SK-N-SH (cell line): ENCODE results near the gene CCDC91. TPM values are rescaled to one million over a fixed set of nuclear protein-coding genes. Genes with fewer than 3 reads are reported as not detected.

Experiments
- CTCF ChIA-PET: fragments of 300-600, 350-600 bp; formaldehyde crosslinking; extraction: SDS; loops from one replicate; lab custom pipeline; 2021; lab: Yijun Ruan, JAX
- POLR2A ChIA-PET: fragments of 350-600 bp; sonication (Branson Sonifier 250); formaldehyde crosslinking; extraction: SDS; loops from one replicate; lab custom pipeline; 2020; ENCODE audit warnings: antibody characterized with exemption, inconsistent platforms; lab: Yijun Ruan, JAX
- DNase-seq: peaks from one replicate; pipeline ENCODE4 v3.0.0; 2012
- H2AFZ ChIP-seq: fragments of 200-600 bp; sonication (generic); 2 replicates; pipeline ENCODE4 v1.8.1; 2016; ENCODE audit warnings: antibody characterized with exemption, mild to moderate bottlenecking, low read depth
- H3F3A ChIP-seq: fragments of 200-600 bp; sonication (generic); replicated peaks from 2 replicates; pipeline ENCODE3; 2016; ENCODE audit warnings: antibody characterized with exemption, mild to moderate bottlenecking; ENCODE audit not compliant: insufficient read depth
- H3K27ac ChIP-seq, 2 experiments: fragments of 200-500 bp in 1 of 2; fragments of 200-600 bp in 1 of 2; sonication (Bioruptor generic) in 1 of 2; sonication (generic), shearing (Covaris generic) in 1 of 2; 2 replicates each; pipeline versions ENCODE4 v1.5.1 to v1.6.1; 2014 to 2016; ENCODE audit warnings: low read depth in 2 of 2, inconsistent platforms in 1 of 2, low read length in 1 of 2, mild to moderate bottlenecking in 1 of 2, mixed read lengths in 1 of 2
- H3K27me3 ChIP-seq: fragments of 200-600 bp; sonication (generic), shearing (Covaris generic); 2 replicates; pipeline ENCODE4 v1.6.1; 2016; ENCODE audit warnings: mixed run types; ENCODE audit not compliant: insufficient read depth
- H3K36me3 ChIP-seq, 2 experiments: fragments of 200-500 bp in 1 of 2; fragments of 200-600 bp in 1 of 2; sonication (Bioruptor generic) in 1 of 2; sonication (generic) in 1 of 2; replicated peaks in 1 of 2; 2 replicates each; pipeline versions ENCODE3 to v1.5.1; 2014 to 2016; ENCODE audit warnings: low read length in 1 of 2, mild to moderate bottlenecking in 1 of 2; ENCODE audit not compliant: insufficient read depth in 2 of 2, control insufficient read depth in 1 of 2
- H3K4me1 ChIP-seq, 2 experiments: fragments of 200-500 bp in 1 of 2; fragments of 200-600 bp in 1 of 2; sonication (Bioruptor generic) in 1 of 2; sonication (generic), shearing (Covaris generic) in 1 of 2; 2 replicates each; pipeline versions ENCODE4 v1.5.1 to v1.6.1; 2014 to 2016; ENCODE audit warnings: low read depth in 1 of 2, low read length in 1 of 2, mixed run types in 1 of 2; ENCODE audit not compliant: insufficient read depth in 2 of 2, control insufficient read depth in 1 of 2
- H3K4me2 ChIP-seq: fragments of 200-600 bp; sonication (generic), shearing (Covaris generic); 2 replicates; pipeline ENCODE4 v1.6.1; 2017; ENCODE audit warnings: mixed run types
- H3K4me3 ChIP-seq, 2 experiments: fragments of 200-500 bp in 1 of 2; fragments of 200-600 bp in 1 of 2; sonication (Bioruptor generic) in 1 of 2; sonication (generic), shearing (Covaris generic) in 1 of 2; 2 replicates each; pipeline versions ENCODE4 v1.5.1 to v1.8.1; 2014 to 2016; ENCODE audit warnings: low read depth in 2 of 2, inconsistent platforms in 1 of 2, low read length in 1 of 2, mild to moderate bottlenecking in 1 of 2, mixed read lengths in 1 of 2, moderate library complexity in 1 of 2
- H3K79me2 ChIP-seq: fragments of 200-600 bp; sonication (generic); 2 replicates; pipeline ENCODE4 v1.8.1; 2017; ENCODE audit warnings: mild to moderate bottlenecking; ENCODE audit not compliant: insufficient read depth
- H3K9ac ChIP-seq: fragments of 200-600 bp; sonication (generic); 2 replicates; pipeline ENCODE4 v1.6.1; 2017; ENCODE audit warnings: mixed run types
- H3K9me2 ChIP-seq: fragments of 200-600 bp; sonication (generic); 2 replicates; pipeline ENCODE4 v1.6.1; 2017; ENCODE audit warnings: mixed run types
- H3K9me3 ChIP-seq: fragments of 200-600 bp; sonication (generic); 2 replicates; pipeline ENCODE4 v1.6.1; 2017; ENCODE audit warnings: mixed run types, mild to moderate bottlenecking, moderate library complexity
- H4K20me1 ChIP-seq: fragments of 200-600 bp; sonication (generic); 2 replicates; pipeline ENCODE4 v1.6.1; 2017; ENCODE audit warnings: mild to moderate bottlenecking, mixed run types; ENCODE audit not compliant: insufficient read depth
- EP300 ChIP-seq, 2 experiments: IDR thresholded peaks; 2 replicates each; pipeline versions ENCODE4 v1.4.0 to v1.6.1; 2012; ENCODE audit warnings: borderline replicate concordance in 1 of 2, low read depth in 1 of 2, low read length in 1 of 2
- EZH2phosphoT487 ChIP-seq: fragments of 200-600 bp; sonication (generic); IDR thresholded peaks from 2 replicates; pipeline ENCODE4 v1.6.1; 2017; ENCODE audit warnings: low read depth, mixed run types, mild to moderate bottlenecking, antibody characterized with exemption, moderate library complexity, borderline replicate concordance
- FOSL2 ChIP-seq: IDR thresholded peaks from 2 replicates; pipeline ENCODE4 v1.4.0; 2012; ENCODE audit warnings: low read depth, mild to moderate bottlenecking, moderate library complexity, borderline replicate concordance
- FOXJ3 ChIP-seq: sonication (generic); formaldehyde crosslinking; IDR thresholded peaks from 2 replicates; pipeline ENCODE4 v1.5.1; 2020; ENCODE audit warnings: mild to moderate bottlenecking, missing genetic modification reagents
- FOXM1 ChIP-seq: IDR thresholded peaks from 2 replicates; pipeline ENCODE4 v1.4.0; 2012; ENCODE audit warnings: low read depth, mild to moderate bottlenecking
- GATA2 ChIP-seq: sonication (generic); formaldehyde crosslinking; IDR thresholded peaks from 2 replicates; pipeline ENCODE4 v1.5.0; 2020; ENCODE audit warnings: mild to moderate bottlenecking, missing genetic modification reagents
- JUND ChIP-seq: IDR thresholded peaks from 2 replicates; pipeline ENCODE4 v1.4.0; 2012
- MEF2A ChIP-seq: IDR thresholded peaks from 2 replicates; pipeline ENCODE4 v1.4.0; 2012; ENCODE audit warnings: low read depth, borderline replicate concordance
- MXI1 ChIP-seq: IDR thresholded peaks from 2 replicates; pipeline ENCODE4 v1.6.1; 2012; ENCODE audit warnings: mild to moderate bottlenecking, low read depth, low read length, improper control_type of control experiment
- NFIC ChIP-seq: IDR thresholded peaks from 2 replicates; pipeline ENCODE4 v1.4.0; 2012; ENCODE audit warnings: borderline replicate concordance
- NRF1 ChIP-seq: IDR thresholded peaks from 2 replicates; pipeline ENCODE4 v1.6.1; 2012; ENCODE audit warnings: low read depth, mild to moderate bottlenecking, low read length
- PBX3 ChIP-seq: IDR thresholded peaks from 2 replicates; pipeline ENCODE4; 2012
- POLR2AphosphoS5 ChIP-seq: IDR thresholded peaks from 2 replicates; pipeline ENCODE4 v1.6.1; 2012; ENCODE audit warnings: low read depth, low read length
- RXRA ChIP-seq: IDR thresholded peaks from 2 replicates; pipeline ENCODE4 v1.4.0; 2012; ENCODE audit warnings: low read depth, mild to moderate bottlenecking, borderline replicate concordance
- TCF12 ChIP-seq: IDR thresholded peaks from 2 replicates; pipeline ENCODE4 v1.4.0; 2012
- USF2 ChIP-seq: fragments of 150-350 bp; IDR thresholded peaks from 2 replicates; pipeline ENCODE4 v1.6.1; 2017; ENCODE audit warnings: antibody characterized with exemption, low read length, low read depth, borderline replicate concordance
- WGBS: methylation state at CpG from one replicate; pipeline ENCODE4 v1.1.6; 2017; ENCODE audit warnings: low lambda C conversion rate; 5-methylcytosine and 5-hydroxymethylcytosine counted together
- polyA plus RNA-seq, 3 experiments: library from polyadenylated mRNA; depleted of rRNA; stranded (reverse); fragments of >200 nt; gene quantifications; 2 replicates each; pipeline ENCODE4 v1.2.3, GENCODE V29; 2012
- TF ChIP-seq, protein P1 (sequence below): IDR thresholded peaks from 2 replicates; pipeline ENCODE4 v1.4.0; 2012; ENCODE audit warnings: low read depth, borderline replicate concordance

Gene CCDC91
- polyA plus RNA-seq, 1 of the 3 experiments (the other 2 are of a cell fraction), result 13.0 TPM

- no peaks in the 10 kb centered on the region for H3K79me2 ChIP-seq
- H3K9me3 ChIP-seq, result no peaks in the 10 kb centered on the region
- no peaks in the 10 kb centered on the region for H4K20me1 ChIP-seq
- no peaks in the 10 kb centered on the region for H3K36me3 ChIP-seq
- H3K4me3 ChIP-seq, result no peak overlapping the region
- 11% methylated on average over 4 of the region's 4 CpGs for WGBS
- H3K4me2 ChIP-seq, result peak overlapping the region; percentile 61; the same call in 1 of the 2 replicates
- H3K4me1 ChIP-seq, result no peaks in the 10 kb centered on the region; a peak in 2 of 4 replicates
- no peak for DNase-seq
- ChIA-PET CTCF (no interaction called here), POLR2A (no interaction called here)
- peaks cover 12% of the 10 kb centered on the region for H3F3A ChIP-seq
- peak overlapping the region; percentile 30; the same call in 1 of the 2 replicates for H3K9ac ChIP-seq
- H3K27me3 ChIP-seq, result no peaks in the 10 kb centered on the region
- TF ChIP-seq USF2 (no peak), TCF12 (peak; percentile 84), FOXJ3 (CRISPR knock-in tag) (no peak), FOSL2 (peak; percentile 78), EZH2phosphoT487 (no peak), MEF2A (peak; percentile 56; the same call in 1 of the 2 replicates), NFIC (peak; percentile 14; the same call in 1 of the 2 replicates), FOXM1 (0 out of 2 replicates have a peak, but pooled peaks have one; percentile 44), MXI1 (no peak), RXRA (peak; percentile 16; the same call in 1 of the 2 replicates), POLR2AphosphoS5 (peak; percentile 46; the same call in 1 of the 2 replicates), NRF1 (no peak), JUND (peak; percentile 80), EP300 (IDR thresholded peaks at IDR 0.05; ENCODE audit: borderline replicate concordance in 1 of 2, low read depth in 1 of 2, low read length in 1 of 2) (peak; percentile 28 to 71; a peak in 1 of 4 replicates), PBX3 (peak; percentile 77), GATA2 (no peak)
- TF ChIP-seq, protein P1, sequence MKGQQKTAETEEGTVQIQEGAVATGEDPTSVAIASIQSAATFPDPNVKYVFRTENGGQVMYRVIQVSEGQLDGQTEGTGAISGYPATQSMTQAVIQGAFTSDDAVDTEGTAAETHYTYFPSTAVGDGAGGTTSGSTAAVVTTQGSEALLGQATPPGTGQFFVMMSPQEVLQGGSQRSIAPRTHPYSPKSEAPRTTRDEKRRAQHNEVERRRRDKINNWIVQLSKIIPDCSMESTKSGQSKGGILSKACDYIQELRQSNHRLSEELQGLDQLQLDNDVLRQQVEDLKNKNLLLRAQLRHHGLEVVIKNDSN, result no peak
- H3K9me2 ChIP-seq, result no peaks in the 10 kb centered on the region
- peak overlapping the region; percentile 22 to 76; a peak in 3 of 4 replicates for H3K27ac ChIP-seq
- 0 out of 2 replicates have a peak overlapping the region, but pooled peaks have one; percentile 6 for H2AFZ ChIP-seq
Measured at GRCh38 chr12:28550757-28551704, 360.8 kb downstream of the CCDC91 start.
